GM19324 (cell line): ENCODE data around the gene FAM72C.
"Not testable (repeated sequence)": the region's sequence is repeated elsewhere in the genome, so short reads cannot be mapped to it uniquely, and the experiment has no call there.

Experiments
- ATAC-seq: cut with Tn5 transposase; IDR thresholded peaks from one replicate; pipeline ENCODE4 v1.9.1; 2021; ENCODE audit warnings: mild to moderate bottlenecking, moderate library complexity; ENCODE audit not compliant: unreplicated experiment, low FRiP score

FAM72C gene

DNA sequence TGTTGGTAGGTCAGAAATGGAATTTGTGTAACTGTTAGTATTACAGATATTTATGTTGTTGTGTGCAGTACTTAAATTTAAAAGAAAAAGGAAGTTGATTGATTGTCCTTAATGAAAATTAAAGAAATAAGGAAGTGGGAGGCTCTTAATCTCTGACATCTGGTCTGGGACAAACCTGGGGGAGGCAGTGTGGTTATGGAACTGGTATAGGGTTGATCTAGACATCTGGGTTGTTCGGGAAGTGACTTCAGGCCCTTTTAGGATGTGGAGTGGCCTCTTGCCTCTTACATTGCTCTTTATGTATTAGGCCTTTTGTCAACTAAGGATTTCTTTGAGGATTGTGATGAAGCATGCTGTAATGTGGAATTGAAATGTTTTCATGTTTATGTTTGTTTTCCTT is 16.1 kb upstream of the FAM72C start:
- ATAC-seq = not testable (repeated sequence)

DNA sequence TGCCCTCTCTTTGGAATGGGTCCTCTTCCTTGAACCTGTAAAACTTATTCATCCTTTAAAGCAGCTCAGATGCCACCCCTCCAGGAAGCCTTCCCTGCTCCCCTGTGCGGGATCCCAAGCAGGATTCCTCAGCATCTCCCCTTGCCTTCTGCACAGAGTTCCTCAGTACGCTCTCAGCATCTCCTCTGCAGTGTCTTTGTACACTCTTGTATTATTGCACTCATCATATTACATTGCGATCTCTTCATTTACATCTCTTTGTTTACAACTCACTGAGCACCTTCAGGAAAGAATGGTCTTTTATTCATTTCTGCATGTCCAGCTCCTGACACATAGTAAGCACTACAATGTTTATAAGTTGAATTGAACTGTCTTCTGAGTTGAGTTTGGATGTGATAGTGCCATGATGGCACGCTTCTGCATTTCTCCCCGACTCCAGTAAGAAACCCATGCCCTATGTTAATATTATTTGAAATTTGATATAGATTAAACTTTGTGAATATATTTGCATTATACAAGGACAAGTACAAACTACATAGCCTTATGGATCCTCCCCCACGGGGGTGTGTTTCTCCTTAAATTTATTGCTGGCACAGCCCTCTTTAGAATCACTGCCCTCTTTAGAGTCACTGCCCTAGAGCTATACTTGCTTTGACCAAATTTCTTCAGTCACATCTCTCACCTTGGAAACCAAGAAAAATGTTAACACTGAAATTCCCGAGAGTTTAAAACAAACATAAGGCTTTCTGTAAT is 13.1 kb upstream of the FAM72C start:
- not testable (repeated sequence) for ATAC-seq

GRCh38 chr1:143974416-143974815 is 2.6 kb upstream of the FAM72C start:
- ATAC-seq = not testable (repeated sequence)

GRCh38 chr1:143973876-143974414 is 2.2 kb upstream of the FAM72C start:
- not testable (repeated sequence) for ATAC-seq

DNA sequence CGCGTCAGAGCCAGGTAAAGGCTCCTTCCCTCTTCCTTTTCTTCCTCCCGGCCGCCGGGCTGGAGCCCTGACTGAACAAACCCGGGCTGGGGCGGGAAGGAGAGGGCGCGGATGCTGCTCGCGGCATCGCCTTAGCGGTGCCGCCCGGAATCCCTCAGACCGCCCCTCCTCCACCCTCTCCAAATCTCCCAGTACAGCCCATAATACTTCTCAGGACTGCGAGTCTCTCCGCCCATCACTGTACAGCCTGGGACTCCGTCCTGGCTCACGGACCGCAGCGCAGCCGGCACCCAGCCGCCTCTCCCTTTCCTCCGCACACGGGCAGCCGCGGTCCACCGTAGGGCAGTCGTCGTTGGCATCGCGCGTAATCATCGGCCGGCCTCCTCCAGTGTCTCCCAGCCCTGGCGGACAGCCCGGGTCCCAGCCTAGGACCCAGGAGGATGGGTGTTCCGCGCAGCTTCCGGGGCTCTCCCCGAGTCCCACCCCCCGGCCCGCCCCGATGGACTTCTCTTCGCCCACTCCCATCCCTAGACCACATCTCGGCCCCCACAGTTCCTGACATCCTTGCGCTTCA is 1.1 kb upstream of the FAM72C start:
- peak; percentile 8 for ATAC-seq

GRCh38 chr1:143965860-143966259 is 5.9 kb downstream of the FAM72C start:
- ATAC-seq = not testable (repeated sequence)

- not testable (repeated sequence) for ATAC-seq
Measured at GRCh38 chr1:143964294-143964693, 7.5 kb downstream of the FAM72C start.

DNA sequence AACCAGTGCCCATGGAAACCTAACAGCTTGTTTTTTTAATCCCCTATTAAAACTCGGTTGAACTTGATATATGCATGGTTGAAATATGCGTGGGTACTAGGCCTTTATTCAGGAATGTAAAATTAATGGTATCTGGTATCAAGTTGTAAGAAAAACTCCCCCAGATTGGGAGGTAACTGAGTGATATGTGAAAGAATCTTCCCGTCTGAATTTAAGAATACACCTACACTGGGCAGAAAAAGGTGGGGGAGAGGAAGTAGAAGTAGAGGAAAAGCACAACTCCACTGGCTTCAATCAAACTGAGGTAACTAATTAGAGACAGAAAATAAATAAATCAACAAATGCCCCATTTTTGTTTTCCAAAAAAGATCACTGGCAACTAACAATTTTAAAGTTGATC is 15.9 kb downstream of the FAM72C start:
- ATAC-seq = not testable (repeated sequence)

GRCh38 chr1:143952913-143953312 is 18.9 kb downstream of the FAM72C start:
- ATAC-seq = not testable (repeated sequence)

DNA sequence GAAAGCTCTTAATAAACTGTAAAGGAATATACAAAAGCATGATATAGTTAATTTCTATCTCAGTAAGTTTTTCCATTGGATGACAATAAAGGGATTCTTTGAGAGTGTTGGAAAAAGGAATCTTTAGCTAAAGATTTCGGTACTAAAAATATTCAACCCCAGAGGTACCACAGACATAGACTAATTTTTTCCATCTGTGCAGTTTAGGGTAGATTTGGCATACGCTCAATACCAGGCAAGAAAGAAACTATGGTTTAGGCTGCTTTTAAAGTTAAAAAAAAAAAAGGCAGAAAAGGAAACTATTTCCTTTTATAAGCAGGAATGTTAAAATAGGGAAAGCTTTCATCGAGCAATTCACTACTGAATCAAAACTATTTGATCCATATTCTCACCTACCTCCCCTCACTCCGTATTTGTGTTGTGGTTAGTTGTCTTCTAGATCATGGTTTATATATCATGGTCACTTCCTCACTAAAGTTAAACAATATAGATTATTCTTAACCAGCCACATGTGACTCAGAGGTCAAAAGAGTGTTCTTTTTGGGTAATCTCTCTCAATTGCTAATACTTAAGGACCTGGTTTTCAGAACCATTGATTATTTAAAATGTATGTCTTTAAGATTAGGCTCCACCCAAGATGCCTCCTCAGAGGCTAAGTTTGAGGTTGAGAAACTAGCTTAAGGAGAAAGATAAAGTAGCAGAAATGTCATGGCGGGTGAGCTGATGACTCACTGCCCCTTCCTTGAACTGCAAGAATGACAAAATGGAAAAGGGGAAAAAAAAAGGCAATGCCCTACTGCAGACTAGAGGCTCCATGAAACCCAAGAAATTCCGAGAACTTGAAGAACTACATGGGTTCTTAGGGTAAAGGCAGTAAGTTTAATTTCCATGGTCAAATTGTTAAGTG is 20.0 kb downstream of the FAM72C start:
- not testable (repeated sequence) for ATAC-seq

- not testable (repeated sequence) for ATAC-seq
Measured at GRCh38 chr1:143947749-143948148, 24.0 kb downstream of the FAM72C start.

GRCh38 chr1:143945253-143945652 is 26.5 kb downstream of the FAM72C start:
- ATAC-seq = not testable (repeated sequence)

- ATAC-seq = not testable (repeated sequence)
Measured at GRCh38 chr1:143944576-143945240, 27.1 kb downstream of the FAM72C start.

GRCh38 chr1:143943319-143943978 is 28.3 kb downstream of the FAM72C start:
- not testable (repeated sequence) for ATAC-seq

GRCh38 chr1:143942238-143942860 is 29.4 kb downstream of the FAM72C start:
- not testable (repeated sequence) for ATAC-seq

- not testable (repeated sequence) for ATAC-seq
Measured at GRCh38 chr1:143939666-143940065, 32.1 kb downstream of the FAM72C start.

DNA sequence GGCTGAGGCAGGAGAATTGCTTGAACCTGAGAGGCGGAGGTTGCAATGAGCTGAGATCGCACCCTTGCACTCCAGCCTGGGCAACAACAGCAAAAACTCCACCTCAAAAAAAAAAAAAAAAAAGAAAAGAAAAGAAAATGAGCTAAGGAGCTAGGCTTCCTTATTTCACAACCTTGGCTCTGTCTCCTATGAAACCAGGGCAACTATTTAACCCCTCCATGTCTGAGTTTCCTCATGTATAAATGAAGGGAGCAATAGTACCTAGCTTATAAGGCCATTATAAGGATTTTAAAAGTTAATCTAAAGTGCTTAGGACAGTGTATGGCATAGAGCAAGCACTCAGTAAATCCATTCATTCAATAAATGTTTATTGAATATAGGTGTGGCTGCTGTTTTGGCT is 32.9 kb downstream of the FAM72C start:
- ATAC-seq = not testable (repeated sequence)

DNA sequence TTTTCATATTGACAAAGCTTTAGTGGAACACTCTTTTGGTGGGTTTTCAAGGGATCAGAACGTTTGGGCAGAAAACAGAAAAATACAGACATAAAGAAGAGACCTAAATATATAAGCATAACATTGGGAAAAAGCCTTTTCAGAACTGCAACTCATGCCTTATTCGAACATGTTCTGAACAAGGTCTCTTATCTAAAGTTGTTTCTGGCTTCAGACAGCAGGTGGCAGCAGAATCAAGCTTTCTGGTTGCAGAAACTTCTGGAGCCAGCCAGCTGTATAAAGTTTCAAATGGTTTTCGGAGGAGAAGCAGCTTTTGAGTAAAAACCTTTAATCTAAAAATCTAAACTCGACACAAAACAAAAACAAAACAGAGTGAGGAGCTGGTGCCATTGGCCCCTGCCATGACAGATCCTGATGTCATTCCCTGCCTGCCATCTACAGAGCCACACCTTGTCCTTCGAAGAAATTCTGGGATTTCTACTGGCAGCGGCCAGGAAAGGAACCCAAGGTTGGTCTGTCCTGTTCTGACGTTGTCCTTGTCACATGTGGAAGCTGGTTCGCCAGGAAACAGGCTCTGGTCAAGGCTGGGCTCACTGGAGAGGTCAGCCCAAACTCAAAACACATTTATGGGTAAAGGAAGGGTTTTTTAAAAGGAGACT is 35.2 kb downstream of the FAM72C start:
- ATAC-seq = not testable (repeated sequence)

GRCh38 chr1:143919127-143919526 is 52.7 kb downstream of the FAM72C start:
- not testable (repeated sequence) for ATAC-seq
